WTC11 (cell line): Measurements from ENCODE around the gene RIN1. TPM values are rescaled to one million over a fixed set of nuclear protein-coding genes. Genes with fewer than 3 reads are reported as not detected.

Source experiments
- ATAC-seq: fragments of 200-7000 bp; cut with Tn5 transposase; 2 replicates; pipeline ENCODE4 v1.10.0; 2021; ENCODE audit warnings: mild to moderate bottlenecking, moderate library complexity
- CTCF ChIA-PET: fragments of 300-600 bp; sonication (Branson Sonifier 250); formaldehyde crosslinking; loops from one replicate; lab custom pipeline; 2021; ENCODE audit warnings: antibody characterized with exemption; lab: Charles Lee
- POLR2A ChIA-PET: fragments of 350-600 bp; sonication (Branson Sonifier 250); formaldehyde crosslinking; loops from one replicate; lab custom pipeline; 2021; ENCODE audit warnings: antibody characterized with exemption; lab: Charles Lee
- DNase-seq: peaks from one replicate; pipeline ENCODE4 v3.0.0; 2021; ENCODE audit warnings: low spot score
- H3K27ac Mint-ChIP-seq: 2 replicates; pipeline ENCODE4 v1.8.0; 2021; ENCODE audit warnings: mixed read lengths
- H3K27me3 Mint-ChIP-seq: 2 replicates; pipeline ENCODE4 v1.8.0; 2021; ENCODE audit warnings: low read depth, mild to moderate bottlenecking, moderate library complexity, mixed read lengths
- H3K36me3 Mint-ChIP-seq: 2 replicates; pipeline ENCODE4 v1.8.0; 2021; ENCODE audit warnings: mixed read lengths
- H3K4me1 Mint-ChIP-seq: 2 replicates; pipeline ENCODE4 v1.8.0; 2022; ENCODE audit warnings: mixed read lengths
- H3K4me3 Mint-ChIP-seq: 2 replicates; pipeline ENCODE4 v1.8.0; 2021; ENCODE audit warnings: mild to moderate bottlenecking, moderate library complexity, mixed read lengths
- H3K9me3 Mint-ChIP-seq: 2 replicates; pipeline ENCODE4 v1.8.0; 2021; ENCODE audit warnings: mixed read lengths
- ATF1 ChIP-seq: sonication (generic); formaldehyde crosslinking; IDR thresholded peaks from 2 replicates; pipeline ENCODE4 v1.8.1; 2023; ENCODE audit warnings: mild to moderate bottlenecking, moderate library complexity, missing genetic modification reagents
- CREM ChIP-seq: sonication (generic); formaldehyde crosslinking; IDR thresholded peaks from 2 replicates; pipeline ENCODE4 v1.8.1; 2022; ENCODE audit warnings: mild to moderate bottlenecking, missing genetic modification reagents, moderate library complexity
- ELF4 ChIP-seq: sonication (generic); formaldehyde crosslinking; IDR thresholded peaks from 2 replicates; pipeline ENCODE4 v1.8.1; 2022; ENCODE audit warnings: low read depth, mild to moderate bottlenecking, moderate library complexity, missing genetic modification reagents
- FOXJ3 ChIP-seq: sonication (generic); formaldehyde crosslinking; IDR thresholded peaks from 2 replicates; pipeline ENCODE4 v1.9.0; 2021; ENCODE audit warnings: missing genetic modification reagents, mild to moderate bottlenecking, borderline replicate concordance
- JAZF1 ChIP-seq: fragments of 250-450 bp; sonication (Bioruptor Pico); IDR thresholded peaks from 2 replicates; pipeline ENCODE4 v1.9.0; 2021; ENCODE audit warnings: moderate library complexity, mild to moderate bottlenecking, inconsistent platforms
- MXD4 ChIP-seq: fragments of 250-450 bp; sonication (Bioruptor Pico); IDR thresholded peaks from 2 replicates; pipeline ENCODE4 v1.8.0; 2021; ENCODE audit warnings: mild to moderate bottlenecking, moderate library complexity, borderline replicate concordance
- NR2C2 ChIP-seq: sonication (generic); formaldehyde crosslinking; IDR thresholded peaks from 2 replicates; pipeline ENCODE4 v1.8.0; 2022; ENCODE audit warnings: mild to moderate bottlenecking, missing genetic modification reagents
- NR3C1 ChIP-seq: sonication (generic); formaldehyde crosslinking; conservative IDR thresholded peaks from 2 replicates; pipeline ENCODE4 v1.8.1; 2023; ENCODE audit warnings: low read depth, mild to moderate bottlenecking, missing genetic modification reagents
- RELA ChIP-seq: sonication (generic); formaldehyde crosslinking; IDR thresholded peaks from 2 replicates; pipeline ENCODE4 v1.8.1; 2022; ENCODE audit warnings: missing genetic modification reagents, mild to moderate bottlenecking, borderline replicate concordance
- RORB ChIP-seq: fragments of 250-450 bp; sonication (Bioruptor Pico); IDR thresholded peaks from 2 replicates; pipeline ENCODE4 v1.9.0; 2021; ENCODE audit warnings: mild to moderate bottlenecking
- SMAD3 ChIP-seq: sonication (generic); formaldehyde crosslinking; IDR thresholded peaks from 2 replicates; pipeline ENCODE4 v1.8.0; 2022; ENCODE audit warnings: missing genetic modification reagents, mild to moderate bottlenecking, borderline replicate concordance
- SOX15 ChIP-seq: fragments of 250-450 bp; sonication (Bioruptor Pico); IDR thresholded peaks from 2 replicates; pipeline ENCODE4 v1.9.0; 2021; ENCODE audit warnings: mild to moderate bottlenecking
- SP1 ChIP-seq: sonication (generic); formaldehyde crosslinking; conservative IDR thresholded peaks from 2 replicates; pipeline ENCODE4 v1.8.1; 2022; ENCODE audit warnings: missing genetic modification reagents
- TEAD1 ChIP-seq: sonication (generic); formaldehyde crosslinking; IDR thresholded peaks from 2 replicates; pipeline ENCODE4 v1.8.0; 2022; ENCODE audit warnings: mild to moderate bottlenecking, missing genetic modification reagents
- ZBTB21 ChIP-seq: sonication (generic); formaldehyde crosslinking; IDR thresholded peaks from 2 replicates; pipeline ENCODE4 v1.8.1; 2023; ENCODE audit warnings: mild to moderate bottlenecking, missing genetic modification reagents, borderline replicate concordance
- ZNF121 ChIP-seq: sonication (generic); formaldehyde crosslinking; IDR thresholded peaks from 2 replicates; pipeline ENCODE4 v1.8.0; 2023; ENCODE audit warnings: missing genetic modification reagents
- ZNF219 ChIP-seq: sonication (generic); formaldehyde crosslinking; IDR thresholded peaks from 2 replicates; pipeline ENCODE4 v1.8.0; 2023; ENCODE audit warnings: missing genetic modification reagents, mild to moderate bottlenecking, borderline replicate concordance
- ZNF317 ChIP-seq: sonication (generic); formaldehyde crosslinking; IDR thresholded peaks from 2 replicates; pipeline ENCODE4 v1.8.1; 2023; ENCODE audit warnings: low read depth, mild to moderate bottlenecking, moderate library complexity, missing genetic modification reagents, borderline replicate concordance
- ZNF425 ChIP-seq: fragments of 250-450 bp; sonication (Bioruptor Pico); conservative IDR thresholded peaks from 2 replicates; pipeline ENCODE4 v1.9.0; 2021; ENCODE audit warnings: mild to moderate bottlenecking
- ZNF671 ChIP-seq: fragments of 250-450 bp; sonication (Bioruptor Pico); IDR thresholded peaks from 2 replicates; pipeline ENCODE4 v1.8.0; 2021; ENCODE audit warnings: mild to moderate bottlenecking
- total RNA-seq: library from RNA; stranded (reverse); gene quantifications from 3 replicates; pipeline ENCODE4 v1.2.3, GENCODE V29; 2021
- TF ChIP-seq, protein P1 (sequence below): fragments of 250-450 bp; sonication (Bioruptor Pico); IDR thresholded peaks from 2 replicates; pipeline ENCODE4 v1.9.0; 2021; ENCODE audit warnings: moderate library complexity, mild to moderate bottlenecking, inconsistent platforms, borderline replicate concordance
- TF ChIP-seq, protein P2 (sequence below): sonication (generic); formaldehyde crosslinking; IDR thresholded peaks from 2 replicates; pipeline ENCODE4 v1.8.0; 2022; ENCODE audit warnings: mild to moderate bottlenecking, missing genetic modification reagents
- TF ChIP-seq, protein P3 (sequence below): fragments of 250-450 bp; sonication (Bioruptor Pico); IDR thresholded peaks from 2 replicates; pipeline ENCODE4 v1.8.0; 2021; ENCODE audit warnings: mild to moderate bottlenecking
- TF ChIP-seq, protein P4 (sequence below): sonication (generic); formaldehyde crosslinking; IDR thresholded peaks from 2 replicates; pipeline ENCODE4 v1.8.1; 2022; ENCODE audit warnings: mild to moderate bottlenecking, moderate library complexity, missing genetic modification reagents
- TF ChIP-seq, protein P5 (sequence below): sonication (generic); formaldehyde crosslinking; IDR thresholded peaks from 2 replicates; pipeline ENCODE4 v1.8.1; 2023; ENCODE audit warnings: mild to moderate bottlenecking, missing genetic modification reagents

The RIN1 gene
- total RNA-seq, 1 experiment from 2014 or later, result 5.0 TPM

GRCh38 chr11:66326261-66327111 lies 9.7 kb downstream of the RIN1 start:
- DNase-seq (no peak), ATAC-seq (no peak)
- POLR2A ChIA-PET, result interaction anchor here (1.4 to 1.6 kb wide), 2 partner anchors 9 to 13 kb away, joined by 4 to 5 read pairs; no protein-coding TSS in a partner anchor
- TF ChIP-seq NR2C2 (no peak), ZNF219 (CRISPR knock-in tag) (no peak), ATF1 (no peak), NR3C1 (CRISPR knock-in tag) (no peak), SMAD3 (CRISPR knock-in tag) (no peak), ZNF121 (CRISPR knock-in tag) (no peak), SOX15 (CRISPR knock-in tag) (no peak), ZNF671 (CRISPR knock-in tag) (no peak), TEAD1 (no peak), MXD4 (CRISPR knock-in tag) (no peak), FOXJ3 (CRISPR knock-in tag) (no peak)
- TF ChIP-seq, protein P1, sequence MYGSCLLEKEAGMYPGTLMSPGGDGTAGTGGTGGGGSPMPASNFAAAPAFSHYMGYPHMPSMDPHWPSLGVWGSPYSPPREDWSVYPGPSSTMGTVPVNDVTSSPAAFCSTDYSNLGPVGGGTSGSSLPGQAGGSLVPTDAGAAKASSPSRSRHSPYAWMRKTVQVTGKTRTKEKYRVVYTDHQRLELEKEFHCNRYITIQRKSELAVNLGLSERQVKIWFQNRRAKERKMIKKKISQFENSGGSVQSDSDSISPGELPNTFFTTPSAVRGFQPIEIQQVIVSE (CRISPR knock-in tag), result no peak
- TF ChIP-seq, protein P2, sequence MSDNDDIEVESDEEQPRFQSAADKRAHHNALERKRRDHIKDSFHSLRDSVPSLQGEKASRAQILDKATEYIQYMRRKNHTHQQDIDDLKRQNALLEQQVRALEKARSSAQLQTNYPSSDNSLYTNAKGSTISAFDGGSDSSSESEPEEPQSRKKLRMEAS (CRISPR knock-in tag), result no peak
- TF ChIP-seq, protein P3, sequence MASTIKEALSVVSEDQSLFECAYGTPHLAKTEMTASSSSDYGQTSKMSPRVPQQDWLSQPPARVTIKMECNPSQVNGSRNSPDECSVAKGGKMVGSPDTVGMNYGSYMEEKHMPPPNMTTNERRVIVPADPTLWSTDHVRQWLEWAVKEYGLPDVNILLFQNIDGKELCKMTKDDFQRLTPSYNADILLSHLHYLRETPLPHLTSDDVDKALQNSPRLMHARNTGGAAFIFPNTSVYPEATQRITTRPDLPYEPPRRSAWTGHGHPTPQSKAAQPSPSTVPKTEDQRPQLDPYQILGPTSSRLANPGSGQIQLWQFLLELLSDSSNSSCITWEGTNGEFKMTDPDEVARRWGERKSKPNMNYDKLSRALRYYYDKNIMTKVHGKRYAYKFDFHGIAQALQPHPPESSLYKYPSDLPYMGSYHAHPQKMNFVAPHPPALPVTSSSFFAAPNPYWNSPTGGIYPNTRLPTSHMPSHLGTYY (CRISPR knock-in tag), result no peak
- H3K9me3 Mint-ChIP-seq, result 0 out of 2 replicates have a peak, but pooled peaks cover 6% of the 10 kb centered on the region
- no peak overlapping the region for H3K4me3 Mint-ChIP-seq
- peaks cover 11% of the 10 kb centered on the region for H3K27me3 Mint-ChIP-seq
- peaks cover 15% of the 10 kb centered on the region for H3K4me1 Mint-ChIP-seq
- no peaks in the 10 kb centered on the region for H3K36me3 Mint-ChIP-seq
- CTCF ChIA-PET, result interaction anchor here (0.6 to 1.6 kb wide), 9 partner anchors 9 to 104 kb away, joined by 3 to 45 read pairs (median 5); partner anchors contain the start of genes CD248, RIN1 and YIF1A
- H3K27ac Mint-ChIP-seq, result no peak overlapping the region

DNA sequence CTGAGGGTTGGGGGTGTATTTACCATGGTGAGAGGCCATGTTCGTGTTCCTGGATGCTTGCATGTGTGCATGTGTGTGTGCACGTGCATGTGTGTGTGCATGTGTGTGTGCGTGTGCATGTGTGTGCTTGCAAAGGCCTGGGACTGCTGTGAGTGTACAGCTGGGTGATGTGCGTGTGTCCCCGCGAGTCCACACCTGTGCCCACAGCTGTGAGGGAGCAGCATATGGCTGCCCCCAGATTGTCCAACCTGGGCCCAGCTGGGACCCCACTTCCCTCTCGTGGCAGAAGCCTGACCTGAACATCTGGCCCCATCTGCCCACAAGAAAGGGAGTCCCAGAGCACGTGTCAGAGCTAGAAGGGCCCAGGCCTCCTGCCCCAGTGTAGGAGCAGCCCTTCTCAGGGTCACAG lies 11.0 kb downstream of the RIN1 start:
- Mint-ChIP-seq H3K27me3 (peaks cover 13% of the 10 kb centered on the region), H3K9me3 (peaks cover 8% of the 10 kb centered on the region), H3K27ac (no peak overlapping the region), H3K4me3 (no peak overlapping the region), H3K4me1 (peaks cover 15% of the 10 kb centered on the region), H3K36me3 (peaks cover 2% of the 10 kb centered on the region)
- ChIA-PET CTCF (interaction anchor here (1.0 to 2.1 kb wide), 2 partner anchors 13 to 43 kb away, joined by 3 to 27 read pairs; no protein-coding TSS in a partner anchor), POLR2A (interaction anchor here (1.7 kb wide), 1 partner anchor 13 kb away, joined by 8 read pairs; no protein-coding TSS in a partner anchor)
- DNase-seq (no peak), ATAC-seq (no peak)
- TF ChIP-seq JAZF1 (CRISPR knock-in tag), result no peak
- TF ChIP-seq, protein P1 (CRISPR knock-in tag), result no peak
- no peak for TF ChIP-seq ZNF219 (CRISPR knock-in tag)
- TF ChIP-seq RORB (CRISPR knock-in tag), result no peak
- TF ChIP-seq ZNF317 (CRISPR knock-in tag), result no peak
- no peak for TF ChIP-seq ZNF671 (CRISPR knock-in tag)
- no peak for TF ChIP-seq ELF4 (CRISPR knock-in tag)
- TF ChIP-seq ZBTB21, result no peak
- TF ChIP-seq RELA (CRISPR knock-in tag), result no peak
- TF ChIP-seq CREM (CRISPR knock-in tag), result no peak
- TF ChIP-seq ZNF425 (CRISPR knock-in tag), result no peak
- TF ChIP-seq SP1 (CRISPR knock-in tag), result no peak
- TF ChIP-seq, protein P4, sequence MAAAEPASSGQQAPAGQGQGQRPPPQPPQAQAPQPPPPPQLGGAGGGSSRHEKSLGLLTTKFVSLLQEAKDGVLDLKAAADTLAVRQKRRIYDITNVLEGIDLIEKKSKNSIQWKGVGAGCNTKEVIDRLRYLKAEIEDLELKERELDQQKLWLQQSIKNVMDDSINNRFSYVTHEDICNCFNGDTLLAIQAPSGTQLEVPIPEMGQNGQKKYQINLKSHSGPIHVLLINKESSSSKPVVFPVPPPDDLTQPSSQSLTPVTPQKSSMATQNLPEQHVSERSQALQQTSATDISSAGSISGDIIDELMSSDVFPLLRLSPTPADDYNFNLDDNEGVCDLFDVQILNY (CRISPR knock-in tag), result no peak
- TF ChIP-seq, protein P5, sequence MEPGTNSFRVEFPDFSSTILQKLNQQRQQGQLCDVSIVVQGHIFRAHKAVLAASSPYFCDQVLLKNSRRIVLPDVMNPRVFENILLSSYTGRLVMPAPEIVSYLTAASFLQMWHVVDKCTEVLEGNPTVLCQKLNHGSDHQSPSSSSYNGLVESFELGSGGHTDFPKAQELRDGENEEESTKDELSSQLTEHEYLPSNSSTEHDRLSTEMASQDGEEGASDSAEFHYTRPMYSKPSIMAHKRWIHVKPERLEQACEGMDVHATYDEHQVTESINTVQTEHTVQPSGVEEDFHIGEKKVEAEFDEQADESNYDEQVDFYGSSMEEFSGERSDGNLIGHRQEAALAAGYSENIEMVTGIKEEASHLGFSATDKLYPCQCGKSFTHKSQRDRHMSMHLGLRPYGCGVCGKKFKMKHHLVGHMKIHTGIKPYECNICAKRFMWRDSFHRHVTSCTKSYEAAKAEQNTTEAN (CRISPR knock-in tag), result no peak
